Trophoblast cell (in vitro differentiated cells and primary cell): ENCODE measurements around the gene TMEM101.

Experiments
- DNase-seq, 2 donors: peaks; one replicate each; pipeline ENCODE4 v3.0.0-alpha.2; 2016
- H2AFZ ChIP-seq: 2 replicates; pipeline ENCODE4 v1.6.1; 2013; ENCODE audit warnings: low read length, moderate library complexity, mild to moderate bottlenecking; ENCODE audit not compliant: insufficient read depth, poor library complexity
- H2AK5ac ChIP-seq: 2 replicates; pipeline ENCODE4 v1.6.1; 2013; ENCODE audit warnings: mild to moderate bottlenecking, low read length
- H2BK120ac ChIP-seq: 2 replicates; pipeline ENCODE4 v1.6.1; 2013; ENCODE audit warnings: low read length, mild to moderate bottlenecking, moderate library complexity; ENCODE audit not compliant: insufficient read depth, poor library complexity
- H2BK12ac ChIP-seq: 2 replicates; pipeline ENCODE4 v1.6.1; 2013; ENCODE audit warnings: mild to moderate bottlenecking, low read length, moderate library complexity
- H2BK5ac ChIP-seq: 2 replicates; pipeline ENCODE4 v1.6.1; 2013; ENCODE audit warnings: low read length, low read depth, moderate library complexity, mild to moderate bottlenecking; ENCODE audit not compliant: poor library complexity
- H3K14ac ChIP-seq: 2 replicates; pipeline ENCODE4 v1.6.1; 2013; ENCODE audit warnings: mild to moderate bottlenecking, low read length
- H3K18ac ChIP-seq: 2 replicates; pipeline ENCODE4 v1.6.1; 2013; ENCODE audit warnings: mild to moderate bottlenecking, low read length
- H3K23ac ChIP-seq: 2 replicates; pipeline ENCODE4 v1.6.1; 2013; ENCODE audit warnings: low read length
- H3K27ac ChIP-seq: 2 replicates; pipeline ENCODE4 v1.5.1; 2013; ENCODE audit warnings: low read depth, mild to moderate bottlenecking, inconsistent platforms, low read length, moderate library complexity
- H3K27me3 ChIP-seq: 2 replicates; pipeline ENCODE4 v1.6.1; 2013; ENCODE audit warnings: inconsistent platforms, mild to moderate bottlenecking, low read length, moderate library complexity; ENCODE audit not compliant: insufficient read depth
- H3K36me3 ChIP-seq, 2 experiments: 1 replicate in 1 of 2; 2 replicates in 1 of 2; pipeline ENCODE4 v1.6.1; 2013; ENCODE audit warnings: low read length in 2 of 2, mild to moderate bottlenecking in 2 of 2, moderate library complexity in 1 of 2; ENCODE audit not compliant: insufficient read depth in 2 of 2, control insufficient read depth in 1 of 2
- H3K4ac ChIP-seq: 2 replicates; pipeline ENCODE4 v1.6.1; 2013; ENCODE audit warnings: low read depth, mild to moderate bottlenecking, low read length, moderate library complexity
- H3K4me1 ChIP-seq, 2 experiments: 1 replicate in 1 of 2; 2 replicates in 1 of 2; pipeline ENCODE4 v1.6.1; 2013; ENCODE audit warnings: low read length in 2 of 2, mild to moderate bottlenecking in 2 of 2, moderate library complexity in 1 of 2; ENCODE audit not compliant: insufficient read depth in 2 of 2, control insufficient read depth in 1 of 2
- H3K4me2 ChIP-seq: 2 replicates; pipeline ENCODE4 v1.6.1; 2013; ENCODE audit warnings: inconsistent platforms, mild to moderate bottlenecking, low read length, moderate library complexity
- H3K4me3 ChIP-seq: 2 replicates; pipeline ENCODE4 v1.5.1; 2013; ENCODE audit warnings: mild to moderate bottlenecking, low read depth, low read length, inconsistent platforms
- H3K79me1 ChIP-seq: one replicate; pipeline ENCODE4 v1.6.1; 2013; ENCODE audit warnings: low read length
- H3K79me2 ChIP-seq: 2 replicates; pipeline ENCODE4 v1.6.1; 2013; ENCODE audit warnings: low read length, mild to moderate bottlenecking; ENCODE audit not compliant: control insufficient read depth, insufficient read depth, poor library complexity
- H3K9ac ChIP-seq: 2 replicates; pipeline ENCODE4 v1.6.1; 2013; ENCODE audit warnings: mild to moderate bottlenecking, low read length
- H3K9me3 ChIP-seq: 2 replicates; pipeline ENCODE4 v1.6.1; 2013; ENCODE audit warnings: low read depth, mild to moderate bottlenecking, control low read depth, inconsistent platforms, low read length; ENCODE audit not compliant: insufficient read depth
- H4K12ac ChIP-seq: 2 replicates; pipeline ENCODE4 v1.6.1; 2013; ENCODE audit warnings: low read depth, mild to moderate bottlenecking, low read length, moderate library complexity
- H4K8ac ChIP-seq: 2 replicates; pipeline ENCODE4 v1.6.1; 2013; ENCODE audit warnings: low read depth, mild to moderate bottlenecking, low read length, moderate library complexity
- H4K91ac ChIP-seq: one replicate; pipeline ENCODE4 v1.6.1; 2013; ENCODE audit warnings: low read depth, mild to moderate bottlenecking, low read length, moderate library complexity
- WGBS: extraction: QIAGEN DNeasy Blood & Tissue Kit; methylation state at CpG from one replicate; pipeline ENCODE4 v1.1.7; 2013; ENCODE audit warnings: missing lambda C conversion rate; ENCODE audit not compliant: insufficient read length, insufficient coverage; ENCODE audit errors: extremely low coverage; 5-methylcytosine and 5-hydroxymethylcytosine counted together

Gene TMEM101

DNA sequence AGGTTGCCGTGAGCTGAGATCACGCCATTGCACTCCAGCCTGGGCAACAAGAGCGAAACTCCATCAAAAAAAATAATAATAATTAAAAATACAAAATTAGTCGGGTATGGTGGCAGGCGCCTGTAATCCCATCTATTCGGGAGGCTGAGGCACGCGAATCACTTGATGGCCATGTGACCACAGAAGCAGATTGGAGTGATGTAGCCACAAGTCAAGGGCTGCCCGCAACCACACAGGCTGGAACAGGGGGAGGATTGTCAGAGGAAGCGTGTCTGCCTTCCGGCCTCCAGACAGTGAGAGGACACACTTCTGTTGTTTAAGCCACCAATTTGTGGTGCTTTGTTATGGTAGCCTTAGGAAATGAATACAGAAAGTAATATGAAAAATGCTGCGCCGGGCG, 22.1 kb downstream of the TMEM101 start:
- H3K4me3 ChIP-seq: no peak overlapping the region
- no peak overlapping the region for H2BK120ac ChIP-seq
- no peak overlapping the region for H3K18ac ChIP-seq
- no peaks in the 10 kb centered on the region for H3K9me3 ChIP-seq
- no peak overlapping the region for H2AFZ ChIP-seq
- no peak for DNase-seq
- H3K27ac ChIP-seq: no peak overlapping the region
- H2AK5ac ChIP-seq: no peak overlapping the region
- H2BK5ac ChIP-seq: no peak overlapping the region
- H4K8ac ChIP-seq: no peak overlapping the region
- H3K23ac ChIP-seq: no peak overlapping the region
- no peak overlapping the region for H3K4me2 ChIP-seq
- H3K4ac ChIP-seq: no peak overlapping the region
- no peak overlapping the region for H3K14ac ChIP-seq
- no peaks in the 10 kb centered on the region for H3K79me1 ChIP-seq
- no peaks in the 10 kb centered on the region for H3K36me3 ChIP-seq
- H2BK12ac ChIP-seq: no peak overlapping the region
- WGBS: no CpG with 5 or more reads among the region's 14 CpGs
- H3K27me3 ChIP-seq: no peaks in the 10 kb centered on the region
- peaks cover 2% of the 10 kb centered on the region in 2 experiments for H3K4me1 ChIP-seq
- H4K12ac ChIP-seq: no peak overlapping the region
- H3K9ac ChIP-seq: no peak overlapping the region
- H4K91ac ChIP-seq: no peak overlapping the region
- H3K79me2 ChIP-seq: no peaks in the 10 kb centered on the region

GRCh38 chr17:43988301-43988700, 26.5 kb downstream of the TMEM101 start:
- H3K4ac ChIP-seq: no peak overlapping the region
- H2BK5ac ChIP-seq: no peak overlapping the region
- H3K79me1 ChIP-seq: no peaks in the 10 kb centered on the region
- H2AK5ac ChIP-seq: no peak overlapping the region
- H3K23ac ChIP-seq: no peak overlapping the region
- H3K4me3 ChIP-seq: no peak overlapping the region
- no peak overlapping the region for H4K8ac ChIP-seq
- WGBS: no CpG with 5 or more reads among the region's 9 CpGs
- H3K27ac ChIP-seq: no peak overlapping the region
- H3K9me3 ChIP-seq: no peaks in the 10 kb centered on the region
- no peak overlapping the region for H2BK12ac ChIP-seq
- H3K9ac ChIP-seq: no peak overlapping the region
- DNase-seq: no peak
- H3K18ac ChIP-seq: no peak overlapping the region
- no peak overlapping the region for H2AFZ ChIP-seq
- peaks cover 13% of the 10 kb centered on the region for H3K27me3 ChIP-seq
- no peak overlapping the region for H4K12ac ChIP-seq
- no peak overlapping the region for H3K14ac ChIP-seq
- H2BK120ac ChIP-seq: no peak overlapping the region
- no peak overlapping the region for H4K91ac ChIP-seq
- no peak overlapping the region for H3K4me2 ChIP-seq
- H3K79me2 ChIP-seq: no peaks in the 10 kb centered on the region
- peaks cover 4 to 9% of the 10 kb centered on the region in 2 experiments for H3K4me1 ChIP-seq
- H3K36me3 ChIP-seq: no peaks in the 10 kb centered on the region

DNA sequence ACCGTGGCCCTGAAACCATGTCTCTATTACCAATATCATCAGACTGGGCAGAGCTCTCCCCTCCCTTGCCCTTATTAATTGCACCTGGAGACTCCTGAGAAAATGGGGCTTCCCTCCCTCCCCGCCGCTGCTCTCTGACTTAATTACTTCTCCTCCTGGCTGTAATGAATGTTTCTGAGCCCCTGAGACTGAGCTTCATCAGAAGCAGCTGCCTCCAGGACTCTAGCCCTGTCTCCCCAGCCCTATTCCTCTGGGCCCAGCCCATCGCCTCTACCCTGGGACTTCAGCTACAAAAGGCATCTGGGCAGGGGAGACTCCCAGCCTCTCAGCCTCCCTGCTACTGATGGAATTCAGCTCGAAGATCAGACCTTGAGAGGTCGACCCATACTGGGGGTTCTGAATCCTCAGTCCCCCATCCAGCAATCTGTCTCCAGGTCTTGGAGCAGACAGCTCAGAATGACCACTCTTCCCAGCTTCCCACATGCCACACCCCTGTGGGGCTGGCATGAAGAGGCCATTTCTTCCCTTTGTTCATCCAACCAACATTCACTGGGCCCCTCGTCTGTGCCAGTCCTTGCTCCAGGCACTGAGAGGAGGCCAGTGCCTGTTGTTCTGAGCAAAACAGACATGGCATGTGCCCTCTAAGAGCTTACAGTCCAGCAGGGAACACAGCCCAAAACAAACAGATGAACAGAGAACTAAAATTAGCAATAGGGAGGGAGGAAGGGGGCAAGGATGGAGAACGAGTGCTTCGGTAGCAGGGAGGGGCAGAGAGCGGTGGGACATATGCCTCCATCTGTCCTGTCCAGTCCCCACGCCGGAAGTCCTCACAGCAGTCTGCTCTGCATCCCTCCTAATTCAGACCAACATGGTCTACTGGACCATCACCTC, 27.4 kb downstream of the TMEM101 start:
- Histone ChIP-seq H3K4me1 (peaks cover 4 to 9% of the 10 kb centered on the region in 2 experiments), H3K4me3 (no peak overlapping the region), H3K27ac (no peak overlapping the region), H4K12ac (no peak overlapping the region), H3K79me1 (no peaks in the 10 kb centered on the region), H4K91ac (no peak overlapping the region), H3K9ac (no peak overlapping the region), H4K8ac (no peak overlapping the region), H2AK5ac (no peak overlapping the region), H3K18ac (no peak overlapping the region), H3K27me3 (peaks cover 20% of the 10 kb centered on the region), H2BK120ac (no peak overlapping the region), H3K36me3 (no peaks in the 10 kb centered on the region), H3K79me2 (no peaks in the 10 kb centered on the region), H3K4ac (no peak overlapping the region), H3K9me3 (no peaks in the 10 kb centered on the region), H2BK5ac (no peak overlapping the region), H2BK12ac (no peak overlapping the region), H2AFZ (no peak overlapping the region), H3K23ac (no peak overlapping the region), H3K4me2 (no peak overlapping the region), H3K14ac (no peak overlapping the region)
- no CpG with 5 or more reads among the region's 12 CpGs for WGBS
- no peak for DNase-seq

DNA sequence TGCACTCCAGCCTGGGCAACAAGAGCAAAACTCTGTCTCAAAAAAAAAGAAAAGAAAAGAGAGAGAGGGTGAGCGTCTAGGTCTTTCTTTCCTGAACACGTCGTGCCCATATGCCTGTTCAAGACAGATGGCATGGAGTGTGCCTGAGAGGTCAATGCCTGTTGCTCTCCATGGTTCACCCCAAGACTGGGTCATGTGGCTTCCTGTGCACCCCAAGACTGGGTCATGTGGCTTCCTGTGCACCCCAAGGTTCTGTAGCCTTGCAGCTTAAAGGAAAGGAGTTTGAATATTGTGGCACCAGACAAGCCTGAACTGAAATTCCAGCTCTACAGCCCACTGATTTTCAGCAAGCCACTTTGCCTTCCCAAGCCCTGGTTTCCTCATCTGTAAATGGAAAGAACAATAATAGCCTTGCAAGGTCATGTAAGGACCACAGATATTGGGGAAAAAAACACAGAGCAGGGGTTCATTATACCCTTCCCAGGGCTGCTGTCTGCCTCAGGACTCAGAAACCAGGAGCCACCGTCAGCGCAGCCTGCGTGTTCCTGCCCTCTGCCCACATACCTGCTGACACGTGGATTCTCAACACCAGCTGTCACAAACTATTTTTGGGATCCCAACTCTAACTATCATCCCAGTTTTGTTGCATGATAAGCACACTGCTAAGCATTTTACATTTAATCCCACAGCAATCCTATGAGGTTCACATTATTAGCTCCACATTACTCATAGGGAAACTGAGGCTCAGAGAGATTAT, 28.4 kb downstream of the TMEM101 start:
- peaks cover 21% of the 10 kb centered on the region for H3K27me3 ChIP-seq
- H3K18ac ChIP-seq: no peak overlapping the region
- no peaks in the 10 kb centered on the region for H3K79me1 ChIP-seq
- H3K79me2 ChIP-seq: no peaks in the 10 kb centered on the region
- no peak overlapping the region for H2AK5ac ChIP-seq
- no peak overlapping the region for H3K27ac ChIP-seq
- no peak overlapping the region for H2AFZ ChIP-seq
- no peak overlapping the region for H3K14ac ChIP-seq
- H3K9me3 ChIP-seq: no peaks in the 10 kb centered on the region
- DNase-seq: no peak
- H3K23ac ChIP-seq: no peak overlapping the region
- no peak overlapping the region for H2BK5ac ChIP-seq
- H3K4ac ChIP-seq: no peak overlapping the region
- H3K4me2 ChIP-seq: no peak overlapping the region
- no peaks in the 10 kb centered on the region for H3K36me3 ChIP-seq
- H2BK120ac ChIP-seq: no peak overlapping the region
- no peak overlapping the region for H4K91ac ChIP-seq
- H3K9ac ChIP-seq: no peak overlapping the region
- H4K12ac ChIP-seq: no peak overlapping the region
- WGBS: no CpG with 5 or more reads among the region's 7 CpGs
- H3K4me3 ChIP-seq: no peak overlapping the region
- no peak overlapping the region for H2BK12ac ChIP-seq
- no peak overlapping the region for H4K8ac ChIP-seq
- peaks cover 4 to 9% of the 10 kb centered on the region in 2 experiments for H3K4me1 ChIP-seq
